Measurements from ENCODE around the gene OSBPL6. TPM values are rescaled to one million over a fixed set of nuclear protein-coding genes. Genes with fewer than 3 reads are reported as not detected.

The OSBPL6 gene
- total RNA-seq, 4 donors from 2014 or later, result 1.8 to 3.3 (median 2.3) TPM

DNA sequence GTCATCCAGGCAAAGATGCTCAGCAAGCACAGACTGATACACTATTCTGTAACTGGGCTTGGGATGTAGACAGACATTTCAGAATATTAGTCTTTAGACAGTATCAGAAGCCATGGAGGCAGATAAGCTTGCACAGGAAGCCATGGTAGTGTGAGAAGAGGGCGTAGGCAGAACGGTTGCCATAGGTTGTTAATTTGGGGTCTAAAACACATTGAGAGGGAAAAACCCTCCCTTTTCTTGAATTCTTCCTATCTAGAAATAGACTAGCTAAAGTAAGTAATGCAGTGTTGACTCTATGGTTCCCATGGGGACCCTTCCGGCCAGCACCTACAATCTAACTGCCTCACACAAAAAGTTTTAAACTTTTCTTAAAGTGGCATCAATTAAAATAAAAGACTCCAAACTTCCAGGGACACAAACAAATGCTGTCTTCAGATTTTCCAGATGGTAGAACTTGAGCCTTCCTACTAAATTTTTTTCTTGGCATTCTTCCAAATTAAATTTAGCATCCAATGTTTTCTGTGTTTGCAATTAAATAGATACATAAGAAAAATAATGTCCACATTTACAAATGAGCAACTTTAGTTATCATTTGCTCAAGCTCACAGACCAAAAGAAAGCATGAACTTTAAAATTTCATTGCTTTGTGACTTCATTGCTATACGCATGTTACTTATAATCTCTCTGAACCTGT is 254.8 kb downstream of the OSBPL6 start:
- peak overlapping the region in 3 of 4 donors; percentile 90 to 99 (median 98) for H3K27ac ChIP-seq (replicated peaks in 1 of 4)
- whole genome bisulfite sequencing, result 62% methylated on average over 4 of the region's 4 CpGs
- H3K27me3 ChIP-seq, result no peaks in the 10 kb centered on the region
- no peak for TF ChIP-seq POLR2AphosphoS5 (IDR thresholded peaks at IDR 0.05)
- no peak for TF ChIP-seq EP300 (IDR thresholded peaks at IDR 0.05)
- TF ChIP-seq, protein P1, sequence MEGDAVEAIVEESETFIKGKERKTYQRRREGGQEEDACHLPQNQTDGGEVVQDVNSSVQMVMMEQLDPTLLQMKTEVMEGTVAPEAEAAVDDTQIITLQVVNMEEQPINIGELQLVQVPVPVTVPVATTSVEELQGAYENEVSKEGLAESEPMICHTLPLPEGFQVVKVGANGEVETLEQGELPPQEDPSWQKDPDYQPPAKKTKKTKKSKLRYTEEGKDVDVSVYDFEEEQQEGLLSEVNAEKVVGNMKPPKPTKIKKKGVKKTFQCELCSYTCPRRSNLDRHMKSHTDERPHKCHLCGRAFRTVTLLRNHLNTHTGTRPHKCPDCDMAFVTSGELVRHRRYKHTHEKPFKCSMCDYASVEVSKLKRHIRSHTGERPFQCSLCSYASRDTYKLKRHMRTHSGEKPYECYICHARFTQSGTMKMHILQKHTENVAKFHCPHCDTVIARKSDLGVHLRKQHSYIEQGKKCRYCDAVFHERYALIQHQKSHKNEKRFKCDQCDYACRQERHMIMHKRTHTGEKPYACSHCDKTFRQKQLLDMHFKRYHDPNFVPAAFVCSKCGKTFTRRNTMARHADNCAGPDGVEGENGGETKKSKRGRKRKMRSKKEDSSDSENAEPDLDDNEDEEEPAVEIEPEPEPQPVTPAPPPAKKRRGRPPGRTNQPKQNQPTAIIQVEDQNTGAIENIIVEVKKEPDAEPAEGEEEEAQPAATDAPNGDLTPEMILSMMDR (IDR thresholded peaks at IDR 0.05), result no peak
- TF ChIP-seq POLR2A (IDR thresholded peaks at IDR 0.05; ENCODE audit: low read depth), result no peak
- H3K36me3 ChIP-seq, result peaks cover 12 to 47% (median 28%) of the 10 kb centered on the region in 4 donors
- intact Hi-C loops (cut with DNase I), result loop anchor here (10.0 kb wide), 1 partner anchor 76 kb away; no protein-coding TSS in a partner anchor
- peaks cover 17 to 41% (median 32%) of the 10 kb centered on the region in 4 donors for H3K4me1 ChIP-seq
- peak overlapping the region in 3 of 4 donors; percentile 70 to 92 (median 83) for H3K4me3 ChIP-seq
- no peak for DNase-seq (ENCODE audit: extremely low spot score)
- H3K9me3 ChIP-seq, result no peaks in the 10 kb centered on the region

DNA sequence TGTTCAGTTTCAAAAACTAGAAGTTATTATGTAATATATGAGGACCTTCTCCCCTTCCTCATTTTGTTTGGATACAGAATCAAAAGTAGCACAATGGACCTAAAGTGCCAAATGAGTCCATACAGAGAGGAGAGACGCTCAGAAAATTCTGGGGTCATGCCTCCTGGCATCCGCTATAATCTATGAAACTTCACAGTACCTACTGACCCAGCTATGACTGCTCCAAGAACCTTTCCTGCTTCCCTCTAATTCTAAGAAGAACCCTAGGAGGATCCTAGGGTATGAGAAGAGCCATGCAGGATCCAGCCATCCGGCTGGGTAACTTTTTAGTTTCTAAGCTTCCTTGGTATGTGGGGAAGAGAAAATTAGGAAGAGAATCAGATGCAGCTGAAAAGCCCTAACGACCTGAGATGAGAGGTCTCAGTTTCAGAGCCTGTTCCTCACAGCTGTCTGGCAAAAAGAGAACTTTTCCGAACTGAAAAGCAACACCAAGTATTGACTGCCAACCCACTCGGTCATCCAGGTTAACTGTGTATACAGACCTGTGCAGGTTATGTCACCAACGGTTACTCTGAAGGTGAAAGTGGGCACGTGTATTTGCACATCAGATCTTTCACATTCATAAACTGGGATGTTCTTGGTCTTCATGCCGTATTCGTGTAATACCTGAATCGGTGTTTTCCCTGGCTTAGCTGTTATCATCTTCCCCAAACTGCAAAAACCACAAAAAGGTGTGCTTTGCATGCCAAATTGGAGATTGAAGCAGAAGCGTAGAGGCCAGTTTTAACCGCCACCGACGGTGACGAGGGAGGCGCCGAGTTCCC is 255.6 kb downstream of the OSBPL6 start:
- TF ChIP-seq POLR2AphosphoS5 (IDR thresholded peaks at IDR 0.05) (no peak), POLR2A (IDR thresholded peaks at IDR 0.05; ENCODE audit: low read depth) (no peak), EP300 (IDR thresholded peaks at IDR 0.05) (no peak)
- TF ChIP-seq, protein P1 (IDR thresholded peaks at IDR 0.05), result no peak
- H3K27me3 ChIP-seq, result no peaks in the 10 kb centered on the region
- WGBS, result 7% methylated on average over 11 of the region's 18 CpGs
- peak overlapping the region; percentile 90 to 99 (median 97) for H3K27ac ChIP-seq (replicated peaks in 1 of 4)
- H3K4me1 ChIP-seq, result peaks cover 17 to 41% (median 32%) of the 10 kb centered on the region in 4 donors
- intact Hi-C loops (cut with DNase I), result loop anchor here (2.0 to 10.0 kb wide), 2 partner anchors 29 to 75 kb away; partner anchors contain the start of gene FKBP7
- DNase-seq (ENCODE audit: extremely low spot score), result no peak
- peaks cover 12 to 40% (median 23%) of the 10 kb centered on the region in 4 donors for H3K36me3 ChIP-seq
- peak overlapping the region; percentile 70 to 95 (median 88) for H3K4me3 ChIP-seq
- H3K9me3 ChIP-seq, result no peaks in the 10 kb centered on the region

DNA sequence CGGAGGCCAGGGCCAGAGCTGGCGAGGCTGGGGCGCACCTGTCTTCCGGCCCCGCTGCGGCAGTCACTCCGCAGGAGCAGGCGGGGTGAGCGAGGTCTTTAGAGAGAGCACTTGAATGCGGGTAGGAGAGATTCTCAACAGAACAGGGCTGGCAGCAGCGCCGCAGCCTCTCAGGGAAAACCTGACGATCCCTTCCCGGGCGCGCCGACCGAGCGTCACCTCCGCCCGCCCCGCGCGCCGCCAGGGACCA is 256.1 kb downstream of the OSBPL6 start:
- Histone ChIP-seq H3K36me3 (peaks cover 11 to 37% (median 18%) of the 10 kb centered on the region in 4 donors), H3K4me3 (peak overlapping the region; percentile 70 to 95 (median 88)), H3K27me3 (no peaks in the 10 kb centered on the region), H3K4me1 (peaks cover 17 to 41% (median 32%) of the 10 kb centered on the region in 4 donors), H3K27ac (replicated peaks in 1 of 4) (peak overlapping the region; percentile 90 to 99 (median 97)), H3K9me3 (no peaks in the 10 kb centered on the region)
- WGBS, result 0% methylated on average over 7 of the region's 25 CpGs
- TF ChIP-seq POLR2A (IDR thresholded peaks at IDR 0.05; ENCODE audit: low read depth), result no peak
- TF ChIP-seq, protein P1 (IDR thresholded peaks at IDR 0.05), result no peak
- TF ChIP-seq EP300 (IDR thresholded peaks at IDR 0.05), result no peak
- no peak for TF ChIP-seq POLR2AphosphoS5 (IDR thresholded peaks at IDR 0.05)
- intact Hi-C loops (cut with DNase I), result loop anchor here (2.0 kb wide), 1 partner anchor 28 kb away; the partner anchor contains the start of gene FKBP7
- no peak for DNase-seq (ENCODE audit: extremely low spot score)

DNA sequence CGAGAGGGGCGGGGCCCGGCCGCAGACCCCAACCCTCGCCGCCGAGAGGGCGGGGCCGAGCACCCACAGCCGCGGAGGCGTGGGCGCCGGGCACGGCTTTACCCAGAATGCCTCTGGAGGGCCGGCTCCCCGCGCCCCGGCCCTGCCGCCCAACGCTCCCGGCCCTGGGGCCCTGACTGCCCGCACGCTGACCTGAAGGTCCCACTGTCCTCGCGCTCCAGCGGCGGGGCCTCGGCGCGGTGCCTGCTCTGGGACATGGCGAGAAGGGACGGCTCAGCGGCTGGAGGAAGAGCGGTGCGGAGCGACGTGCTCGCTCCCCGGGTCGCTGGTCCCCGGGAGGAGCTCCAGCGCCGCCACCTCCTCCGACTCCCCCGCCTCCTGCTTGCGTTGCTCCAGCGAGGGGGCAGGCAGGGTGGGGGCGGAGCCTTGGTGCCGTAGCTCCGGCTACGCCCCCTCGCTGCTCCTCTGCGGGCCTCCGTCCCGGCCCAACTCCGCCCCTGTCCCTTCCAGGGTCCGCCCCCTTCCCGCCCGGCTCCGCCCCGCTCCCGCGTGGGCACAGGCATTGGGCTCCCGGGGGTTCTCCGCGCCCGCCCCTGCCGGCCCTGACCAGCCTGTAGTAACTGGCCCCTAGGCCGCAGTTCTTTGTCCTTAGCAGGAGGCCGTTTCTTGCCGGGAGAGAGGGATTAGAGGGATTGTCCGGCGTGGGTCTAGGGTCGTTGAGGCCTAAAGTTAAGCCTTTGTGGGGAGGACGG is 256.6 kb downstream of the OSBPL6 start, which contains the start of the genes PJVK and PRKRA:
PJVK (plus strand) TSS at position 605 of the 752 bp plus-strand sequence. CDS start 2,032 bp downstream, outside the sequence.
PRKRA (minus strand) TSS at position 402 of the 752 bp plus-strand sequence; CDS start at position 257, 145 bp downstream.
- Histone ChIP-seq H3K4me1 (peaks cover 17 to 41% (median 32%) of the 10 kb centered on the region in 4 donors), H3K27me3 (no peaks in the 10 kb centered on the region), H3K4me3 (peak within 1 kb of the TSS; percentile 70 to 95 (median 88)), H3K9me3 (no peaks in the 10 kb centered on the region), H3K36me3 (peaks cover 6 to 32% (median 13%) of the 10 kb centered on the region in 4 donors), H3K27ac (replicated peaks in 1 of 4) (peak within 1 kb of the TSS; percentile 90 to 99 (median 97))
- TF ChIP-seq POLR2AphosphoS5 (IDR thresholded peaks at IDR 0.05) (peak; percentile 97 to 98), POLR2A (IDR thresholded peaks at IDR 0.05; ENCODE audit: low read depth) (peak; percentile 87)
- TF ChIP-seq, protein P1 (IDR thresholded peaks at IDR 0.05), result no peak
- intact Hi-C loops (cut with DNase I), result loop anchor here (2.0 kb wide), 1 partner anchor 28 kb away; the partner anchor contains the start of gene FKBP7
- peak; percentile 97 for DNase-seq (ENCODE audit: extremely low spot score)
- WGBS, result 7% methylated on average over 14 of the region's 76 CpGs
